HCT116 (cell line): ENCODE measurements around the gene PARP2. TPM values are rescaled to one million over a fixed set of nuclear protein-coding genes. Genes with fewer than 3 reads are reported as not detected.
A peak's percentile ranks its signal among the peaks of the same experiment; 100 is the strongest.

Experiments used
- ATAC-seq: fragments of 200-7000 bp; cut with Tn5 transposase; 2 replicates; pipeline ENCODE4 v1.9.1; 2020; ENCODE audit warnings: mild to moderate bottlenecking, moderate library complexity
- BruUV-seq: library from RNA; stranded (reverse); fragments of 400-500 nt; replicated peaks from 2 replicates; lab custom pipeline; 2021; lab: Mats Ljungman, UMichigan
- CTCF ChIA-PET: fragments of 300-600 bp; sonication (Branson Sonifier 250); formaldehyde crosslinking; loops from one replicate; lab custom pipeline; 2021; ENCODE audit warnings: antibody characterized with exemption; lab: Charles Lee
- POLR2A ChIA-PET: fragments of 300-600, 350-600 bp; sonication (Branson Sonifier 250); formaldehyde crosslinking; loops from one replicate; lab custom pipeline; 2021; ENCODE audit warnings: antibody characterized with exemption; lab: Charles Lee
- RAD21 ChIA-PET, 2 experiments: fragments of 300-600 bp; sonication (Branson Sonifier 250); formaldehyde crosslinking; loops; one replicate each; lab custom pipeline; 2023; ENCODE audit warnings: low total read pairs in 2 of 2; ENCODE audit not compliant: uncharacterized antibody in 2 of 2, unreplicated experiment in 2 of 2, low non-redundant PET in 1 of 2; lab: Charles Lee
- DNase-seq: peaks from one replicate; pipeline ENCODE4 v3.0.0-alpha.2; 2010; ENCODE audit warnings: low read depth, low spot score
- H2AFZ ChIP-seq: fragments of 200-600 bp; shearing (Covaris generic), sonication (generic); 2 replicates; pipeline ENCODE4 v1.6.1; 2017; ENCODE audit warnings: low read depth, mixed run types, mixed read lengths, antibody characterized with exemption, low read length; ENCODE audit not compliant: poor library complexity, severe bottlenecking
- H3K27ac ChIP-seq: 2 replicates; pipeline ENCODE4 v1.5.1; 2012; ENCODE audit warnings: low read depth, low read length
- H3K27me3 ChIP-seq: fragments of 200-600 bp; sonication (generic); 2 replicates; pipeline ENCODE4 v1.6.1; 2016; ENCODE audit warnings: mixed run types, low read length, mixed read lengths; ENCODE audit not compliant: insufficient read depth
- H3K36me3 ChIP-seq, 2 experiments: fragments of 200-500 bp in 1 of 2; fragments of 200-600 bp in 1 of 2; sonication (Bioruptor generic) in 1 of 2; sonication (generic) in 1 of 2; 2 replicates each; pipeline versions ENCODE4 v1.5.1 to v1.6.1; 2014 to 2016; ENCODE audit warnings: low read length in 2 of 2, inconsistent platforms in 1 of 2, mixed read lengths in 1 of 2, mixed run types in 1 of 2; ENCODE audit not compliant: insufficient read depth in 2 of 2, control insufficient read depth in 1 of 2
- H3K4me1 ChIP-seq, 2 experiments: fragments of 200-600 bp in 1 of 2; sonication (generic) in 1 of 2; 2 replicates each; pipeline versions ENCODE4 v1.5.1 to v1.6.1; 2012 to 2017; ENCODE audit warnings: low read length in 2 of 2, inconsistent platforms in 1 of 2, mild to moderate bottlenecking in 1 of 2, mixed read lengths in 1 of 2, mixed run types in 1 of 2, moderate library complexity in 1 of 2; ENCODE audit not compliant: insufficient read depth in 2 of 2, control insufficient read depth in 1 of 2
- H3K4me2 ChIP-seq: fragments of 200-600 bp; sonication (generic); 2 replicates; pipeline ENCODE4 v1.6.1; 2017; ENCODE audit warnings: mixed run types, low read length, mixed read lengths
- H3K4me3 ChIP-seq, 2 experiments: fragments of 200-600 bp in 1 of 2; sonication (generic) in 1 of 2; replicated peaks in 1 of 2; 2 replicates each; pipeline ENCODE4 v1.5.1; 2011 to 2016; ENCODE audit warnings: low read length in 2 of 2, control low read depth in 1 of 2, low read depth in 1 of 2, mild to moderate bottlenecking in 1 of 2, mixed read lengths in 1 of 2, mixed run types in 1 of 2
- H3K79me2 ChIP-seq: fragments of 200-600 bp; sonication (generic); 2 replicates; pipeline ENCODE4 v1.6.1; 2017; ENCODE audit warnings: mild to moderate bottlenecking, mixed run types, low read length, moderate library complexity, mixed read lengths; ENCODE audit not compliant: insufficient read depth
- H3K9ac ChIP-seq: fragments of 200-600 bp; sonication (generic); 2 replicates; pipeline ENCODE4 v1.6.1; 2016; ENCODE audit warnings: low read length, mixed read lengths
- H3K9me2 ChIP-seq: fragments of 200-600 bp; sonication (generic), shearing (Covaris generic); 2 replicates; pipeline ENCODE4 v1.6.1; 2017; ENCODE audit warnings: mixed run types, mild to moderate bottlenecking, moderate library complexity; ENCODE audit not compliant: insufficient read depth
- H3K9me3 ChIP-seq, 2 experiments: fragments of 200-500 bp in 1 of 2; fragments of 200-600 bp in 1 of 2; sonication (Bioruptor generic) in 1 of 2; sonication (generic) in 1 of 2; 2 replicates each; pipeline ENCODE4 v1.6.1; 2014 to 2017; ENCODE audit warnings: low read length in 2 of 2, mixed read lengths in 2 of 2, inconsistent platforms in 1 of 2, low read depth in 1 of 2, mild to moderate bottlenecking in 1 of 2, mixed run types in 1 of 2, moderate library complexity in 1 of 2; ENCODE audit not compliant: control insufficient read depth in 1 of 2, insufficient read depth in 1 of 2
- H4K20me1 ChIP-seq: fragments of 200-600 bp; sonication (generic), shearing (Covaris generic); 2 replicates; pipeline ENCODE4 v1.6.1; 2017; ENCODE audit warnings: mixed run types, mild to moderate bottlenecking, moderate library complexity; ENCODE audit not compliant: insufficient read depth
- CEBPB ChIP-seq: IDR thresholded peaks from 2 replicates; pipeline ENCODE4 v1.6.1; 2012; ENCODE audit warnings: low read depth
- EGR1 ChIP-seq: IDR thresholded peaks from 2 replicates; pipeline ENCODE4 v1.6.1; 2012; ENCODE audit warnings: low read depth
- ELF1 ChIP-seq: IDR thresholded peaks from 2 replicates; pipeline ENCODE4 v1.6.1; 2012; ENCODE audit warnings: low read depth, borderline replicate concordance
- EZH2 ChIP-seq: fragments of 200-600 bp; sonication (generic); IDR thresholded peaks from 2 replicates; pipeline ENCODE4 v1.6.1; 2017; ENCODE audit warnings: antibody characterized with exemption, mixed run types
- POLR2A ChIP-seq: IDR thresholded peaks from 2 replicates; pipeline ENCODE4 v1.7.0; 2011; ENCODE audit warnings: borderline replicate concordance; ENCODE audit not compliant: insufficient read depth, insufficient read length; ENCODE audit errors: extremely low read depth
- RAD21 ChIP-seq: IDR thresholded peaks from 2 replicates; pipeline ENCODE4 v1.6.1; 2012; ENCODE audit warnings: low read depth, mild to moderate bottlenecking
- REST ChIP-seq: IDR thresholded peaks from 2 replicates; pipeline ENCODE4 v1.6.1; 2012; ENCODE audit warnings: low read depth
- SIN3A ChIP-seq: IDR thresholded peaks from 2 replicates; pipeline ENCODE4 v1.6.1; 2012; ENCODE audit warnings: low read depth
- TCF7L2 ChIP-seq: IDR thresholded peaks from 2 replicates; pipeline ENCODE4 v1.7.0; 2011; ENCODE audit warnings: borderline replicate concordance, inconsistent platforms; ENCODE audit not compliant: insufficient read depth, insufficient read length; ENCODE audit errors: extremely low read depth
- ZFX ChIP-seq: fragments of 450-650 bp; IDR thresholded peaks from 2 replicates; pipeline ENCODE4 v1.6.1; 2017
- ZNF274 ChIP-seq: fragments of 200-500 bp; sonication (Bioruptor generic); IDR thresholded peaks from 2 replicates; pipeline ENCODE4 v1.6.1; 2014; ENCODE audit warnings: mild to moderate bottlenecking, low read depth, low read length, inconsistent platforms
- intact Hi-C: fragments of 100-400 bp; cut with micrococcal nuclease; formaldehyde crosslinking; loops from 2 replicates; pipeline ENCODE4 v1.10.0; 2022
- total RNA-seq: library from RNA; stranded (reverse); gene quantifications from one replicate; pipeline ENCODE4 v1.2.1, GENCODE V29; 2021; ENCODE audit not compliant: unreplicated experiment
- TF ChIP-seq, protein P1 (sequence below): IDR thresholded peaks from 2 replicates; pipeline ENCODE4 v1.6.1; 2011; ENCODE audit warnings: mild to moderate bottlenecking, low read length, moderate library complexity; ENCODE audit not compliant: insufficient replicate concordance; ENCODE audit errors: extremely low read depth
- TF ChIP-seq, protein P2 (sequence below), 3 experiments: fragments of 200-600 bp in 1 of 3; sonication (generic) in 1 of 3; IDR thresholded peaks in 2 of 3; conservative IDR thresholded peaks in 1 of 3; 2 replicates each; pipeline ENCODE4 v1.5.1; 2012 to 2017; ENCODE audit warnings: low read depth in 2 of 3, low read length in 2 of 3, antibody characterized with exemption in 1 of 3, borderline replicate concordance in 1 of 3, control low read depth in 1 of 3, mild to moderate bottlenecking in 1 of 3, mixed read lengths in 1 of 3, mixed run types in 1 of 3, moderate library complexity in 1 of 3; ENCODE audit not compliant: insufficient read depth in 1 of 3
- TF ChIP-seq, protein P3 (sequence below): IDR thresholded peaks from 2 replicates; pipeline ENCODE4 v1.6.1; 2012

The PARP2 gene
- total RNA-seq, 1 experiment from 2014 or later = 51.8 TPM

DNA sequence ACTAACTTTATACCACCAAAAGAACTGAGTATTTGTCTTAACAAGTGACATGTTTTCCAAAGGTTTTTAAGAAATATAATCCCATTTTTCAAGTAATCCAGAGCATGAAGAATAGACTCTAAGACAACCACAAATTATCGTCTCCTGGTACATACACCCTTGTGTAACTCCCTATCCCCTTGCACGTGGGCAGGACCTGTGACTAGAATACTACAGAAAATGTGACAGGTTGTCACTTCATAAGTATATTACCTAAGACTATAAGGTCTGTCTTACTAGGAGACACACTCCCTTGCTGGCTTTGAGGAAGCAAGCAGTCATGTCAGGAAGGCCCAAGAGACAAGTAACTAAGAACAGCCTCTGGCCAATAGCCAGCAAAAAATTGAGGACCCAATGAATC lies 29.4 kb upstream of the PARP2 start:
- H3K9me2 ChIP-seq = no peaks in the 10 kb centered on the region
- CTCF ChIA-PET = no interaction called here
- H2AFZ ChIP-seq = no peak overlapping the region
- H4K20me1 ChIP-seq = peaks cover 12% of the 10 kb centered on the region
- TF ChIP-seq EZH2 = no peak
- TF ChIP-seq POLR2A = no peak
- TF ChIP-seq, protein P1, sequence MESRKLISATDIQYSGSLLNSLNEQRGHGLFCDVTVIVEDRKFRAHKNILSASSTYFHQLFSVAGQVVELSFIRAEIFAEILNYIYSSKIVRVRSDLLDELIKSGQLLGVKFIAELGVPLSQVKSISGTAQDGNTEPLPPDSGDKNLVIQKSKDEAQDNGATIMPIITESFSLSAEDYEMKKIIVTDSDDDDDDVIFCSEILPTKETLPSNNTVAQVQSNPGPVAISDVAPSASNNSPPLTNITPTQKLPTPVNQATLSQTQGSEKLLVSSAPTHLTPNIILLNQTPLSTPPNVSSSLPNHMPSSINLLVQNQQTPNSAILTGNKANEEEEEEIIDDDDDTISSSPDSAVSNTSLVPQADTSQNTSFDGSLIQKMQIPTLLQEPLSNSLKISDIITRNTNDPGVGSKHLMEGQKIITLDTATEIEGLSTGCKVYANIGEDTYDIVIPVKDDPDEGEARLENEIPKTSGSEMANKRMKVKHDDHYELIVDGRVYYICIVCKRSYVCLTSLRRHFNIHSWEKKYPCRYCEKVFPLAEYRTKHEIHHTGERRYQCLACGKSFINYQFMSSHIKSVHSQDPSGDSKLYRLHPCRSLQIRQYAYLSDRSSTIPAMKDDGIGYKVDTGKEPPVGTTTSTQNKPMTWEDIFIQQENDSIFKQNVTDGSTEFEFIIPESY = no peak
- TF ChIP-seq, protein P2, sequence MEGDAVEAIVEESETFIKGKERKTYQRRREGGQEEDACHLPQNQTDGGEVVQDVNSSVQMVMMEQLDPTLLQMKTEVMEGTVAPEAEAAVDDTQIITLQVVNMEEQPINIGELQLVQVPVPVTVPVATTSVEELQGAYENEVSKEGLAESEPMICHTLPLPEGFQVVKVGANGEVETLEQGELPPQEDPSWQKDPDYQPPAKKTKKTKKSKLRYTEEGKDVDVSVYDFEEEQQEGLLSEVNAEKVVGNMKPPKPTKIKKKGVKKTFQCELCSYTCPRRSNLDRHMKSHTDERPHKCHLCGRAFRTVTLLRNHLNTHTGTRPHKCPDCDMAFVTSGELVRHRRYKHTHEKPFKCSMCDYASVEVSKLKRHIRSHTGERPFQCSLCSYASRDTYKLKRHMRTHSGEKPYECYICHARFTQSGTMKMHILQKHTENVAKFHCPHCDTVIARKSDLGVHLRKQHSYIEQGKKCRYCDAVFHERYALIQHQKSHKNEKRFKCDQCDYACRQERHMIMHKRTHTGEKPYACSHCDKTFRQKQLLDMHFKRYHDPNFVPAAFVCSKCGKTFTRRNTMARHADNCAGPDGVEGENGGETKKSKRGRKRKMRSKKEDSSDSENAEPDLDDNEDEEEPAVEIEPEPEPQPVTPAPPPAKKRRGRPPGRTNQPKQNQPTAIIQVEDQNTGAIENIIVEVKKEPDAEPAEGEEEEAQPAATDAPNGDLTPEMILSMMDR (IDR thresholded peaks at IDR 0.05 in 2 of 3, conservative IDR thresholded peaks at IDR 0.05 in 1 of 3; ENCODE audit: borderline replicate concordance in 1 of 3, insufficient read depth in 1 of 3, low read depth in 2 of 3, low read length in 2 of 3) = no peak
- no peak for TF ChIP-seq EGR1
- TF ChIP-seq TCF7L2 = no peak
- TF ChIP-seq ZNF274 = no peak
- no peak for TF ChIP-seq ZFX
- TF ChIP-seq REST = no peak
- no peak for TF ChIP-seq ELF1
- TF ChIP-seq RAD21 = no peak
- no peak for TF ChIP-seq CEBPB
- TF ChIP-seq SIN3A = no peak
- TF ChIP-seq, protein P3, sequence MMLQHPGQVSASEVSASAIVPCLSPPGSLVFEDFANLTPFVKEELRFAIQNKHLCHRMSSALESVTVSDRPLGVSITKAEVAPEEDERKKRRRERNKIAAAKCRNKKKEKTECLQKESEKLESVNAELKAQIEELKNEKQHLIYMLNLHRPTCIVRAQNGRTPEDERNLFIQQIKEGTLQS = no peak
- BruUV-seq = TSS peak; percentile 4
- intact Hi-C loops = no loop called here
- ATAC-seq (no peak), DNase-seq (no peak)
- peaks cover 69% of the 10 kb centered on the region for H3K79me2 ChIP-seq
- H3K4me2 ChIP-seq = no peak overlapping the region
- no peak overlapping the region for H3K27ac ChIP-seq
- no peaks in the 10 kb centered on the region for H3K4me1 ChIP-seq
- H3K27me3 ChIP-seq = no peaks in the 10 kb centered on the region
- H3K36me3 ChIP-seq = peaks cover 48 to 54% of the 10 kb centered on the region in 2 experiments
- no peaks in the 10 kb centered on the region for H3K9me3 ChIP-seq
- no peak overlapping the region for H3K9ac ChIP-seq
- POLR2A ChIA-PET = no interaction called here
- no peak overlapping the region for H3K4me3 ChIP-seq
- RAD21 ChIA-PET = no interaction called here
